GM19324 (cell line): ENCODE results near the gene LMAN1L.

ENCODE experiments used
- ATAC-seq: cut with Tn5 transposase; IDR thresholded peaks from one replicate; pipeline ENCODE4 v1.9.1; 2021; ENCODE audit warnings: mild to moderate bottlenecking, moderate library complexity; ENCODE audit not compliant: unreplicated experiment, low FRiP score

The LMAN1L gene

DNA sequence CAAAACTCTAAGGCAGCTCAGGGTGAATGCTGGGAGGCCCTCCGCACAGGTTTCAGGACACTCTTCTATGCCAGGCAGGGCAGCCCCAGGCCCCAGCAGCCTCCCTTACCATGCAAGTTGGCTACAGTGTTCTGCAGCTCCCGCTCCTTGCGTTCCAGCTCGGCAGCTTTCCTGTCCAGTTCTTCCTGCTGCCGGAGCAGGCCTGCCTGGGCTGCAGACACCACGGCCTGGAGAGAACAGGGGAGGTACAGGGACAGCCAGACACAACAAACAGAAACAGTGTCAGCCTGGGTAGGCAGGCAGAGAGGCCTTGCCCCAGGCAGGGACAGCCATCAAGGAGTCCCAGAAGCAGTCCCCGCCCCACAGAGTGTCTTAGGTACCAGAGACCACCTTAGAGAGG lies 39.3 kb downstream of the LMAN1L start:
- ATAC-seq, result no peak

- ATAC-seq, result no peak
Measured at GRCh38 chr15:74854453-74855022, 41.9 kb downstream of the LMAN1L start.

DNA sequence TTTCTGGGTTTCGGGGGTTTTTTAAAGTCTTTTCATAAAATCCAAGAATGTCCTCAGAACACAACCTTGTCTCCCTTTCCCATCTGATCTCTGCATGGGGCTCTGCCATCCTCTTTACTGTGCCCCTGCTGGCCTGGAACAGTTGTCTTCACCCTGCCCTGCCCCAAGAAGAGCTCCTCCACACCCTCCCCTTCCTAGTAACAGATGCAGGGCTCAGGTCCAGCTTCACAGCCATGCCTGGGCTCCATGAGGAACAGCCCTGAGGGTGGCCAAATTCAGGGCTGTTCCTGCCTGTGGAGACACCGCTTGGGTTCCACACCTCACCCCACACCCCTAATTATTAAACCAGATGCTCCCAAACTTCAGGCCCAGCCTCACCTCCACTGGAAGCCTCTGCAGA lies 43.2 kb downstream of the LMAN1L start:
- no peak for ATAC-seq

DNA sequence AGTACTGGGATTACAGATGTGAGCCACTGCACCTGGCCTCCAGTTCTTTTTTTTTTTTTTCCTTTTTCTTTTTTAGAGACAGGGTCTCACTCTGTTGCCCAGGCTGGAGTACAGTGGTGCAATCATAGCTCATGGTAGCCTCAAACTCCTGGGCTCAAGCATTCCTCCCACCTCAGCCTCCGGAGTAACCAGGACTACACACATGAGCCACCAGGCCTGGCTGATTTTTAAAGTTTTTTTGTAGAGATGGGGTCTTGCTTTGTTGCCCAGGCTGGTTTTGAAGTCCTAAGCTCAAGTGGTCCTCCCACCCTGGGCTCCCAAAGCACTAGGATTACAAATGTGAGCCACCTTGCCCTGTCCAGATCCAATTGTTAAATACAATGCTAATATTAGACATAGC lies 43.9 kb downstream of the LMAN1L start:
- ATAC-seq, result no peak

DNA sequence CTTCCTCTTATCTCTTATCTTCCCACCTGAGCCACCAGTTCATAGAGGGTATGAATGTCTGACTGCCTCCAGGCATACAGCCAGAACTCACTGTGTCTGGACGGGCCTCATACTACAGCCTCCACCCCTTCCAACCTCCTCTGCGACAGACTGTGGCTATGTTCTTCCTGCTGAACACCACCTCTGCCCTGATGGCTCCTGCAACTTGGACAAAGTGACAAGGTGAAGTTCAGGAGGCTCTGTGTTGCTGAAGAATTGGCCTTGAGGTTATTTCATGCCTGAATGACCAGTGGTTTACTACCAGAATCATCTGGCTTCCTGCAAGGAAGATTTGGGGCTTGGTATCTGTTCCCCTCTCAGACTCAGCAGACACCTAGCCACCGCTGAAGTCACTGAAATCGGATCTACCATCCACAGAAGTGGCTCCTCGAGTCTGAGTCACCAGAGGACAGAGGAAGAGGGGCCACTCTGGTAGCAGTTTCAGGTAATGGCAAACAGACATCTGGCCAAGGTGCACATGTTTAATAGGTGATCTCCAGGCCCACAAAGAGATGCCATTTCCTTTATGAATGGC lies 44.5 kb downstream of the LMAN1L start:
- ATAC-seq, result no peak

DNA sequence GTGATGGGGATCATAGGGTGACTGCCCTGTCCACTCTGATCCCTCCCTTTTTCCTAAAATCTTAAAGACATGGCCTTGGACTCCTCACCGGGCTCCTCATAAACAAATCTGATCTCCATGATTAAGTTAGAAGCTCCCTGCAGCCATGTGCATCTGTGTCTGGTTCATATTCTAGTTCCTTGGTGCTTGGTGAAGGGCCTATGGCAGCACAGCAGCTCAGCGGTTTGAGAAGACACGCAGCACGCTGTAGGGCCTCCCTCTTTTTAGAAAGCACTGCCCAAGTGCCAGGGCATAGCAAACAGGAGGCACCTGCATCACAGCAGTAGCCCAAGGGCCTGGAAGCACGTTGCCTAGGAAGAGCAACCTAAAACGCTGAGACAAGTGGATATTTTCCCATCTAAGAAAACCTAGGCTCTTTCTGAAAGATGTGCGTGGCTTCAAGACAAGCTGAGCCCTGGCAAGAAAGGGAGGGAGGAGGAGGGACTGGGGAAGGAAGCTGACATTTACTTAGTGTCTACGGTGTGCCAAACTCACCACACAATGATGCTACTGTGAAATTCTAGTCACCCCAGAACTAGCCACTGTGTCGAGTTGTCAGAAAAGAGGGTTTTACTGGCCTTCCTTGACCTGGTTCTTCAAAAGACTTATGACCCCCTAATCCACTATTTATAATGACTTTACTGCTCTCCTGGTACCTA lies 45.2 kb downstream of the LMAN1L start:
- no peak for ATAC-seq

GRCh38 chr15:74858369-74858740 lies 45.7 kb downstream of the LMAN1L start:
- no peak for ATAC-seq

DNA sequence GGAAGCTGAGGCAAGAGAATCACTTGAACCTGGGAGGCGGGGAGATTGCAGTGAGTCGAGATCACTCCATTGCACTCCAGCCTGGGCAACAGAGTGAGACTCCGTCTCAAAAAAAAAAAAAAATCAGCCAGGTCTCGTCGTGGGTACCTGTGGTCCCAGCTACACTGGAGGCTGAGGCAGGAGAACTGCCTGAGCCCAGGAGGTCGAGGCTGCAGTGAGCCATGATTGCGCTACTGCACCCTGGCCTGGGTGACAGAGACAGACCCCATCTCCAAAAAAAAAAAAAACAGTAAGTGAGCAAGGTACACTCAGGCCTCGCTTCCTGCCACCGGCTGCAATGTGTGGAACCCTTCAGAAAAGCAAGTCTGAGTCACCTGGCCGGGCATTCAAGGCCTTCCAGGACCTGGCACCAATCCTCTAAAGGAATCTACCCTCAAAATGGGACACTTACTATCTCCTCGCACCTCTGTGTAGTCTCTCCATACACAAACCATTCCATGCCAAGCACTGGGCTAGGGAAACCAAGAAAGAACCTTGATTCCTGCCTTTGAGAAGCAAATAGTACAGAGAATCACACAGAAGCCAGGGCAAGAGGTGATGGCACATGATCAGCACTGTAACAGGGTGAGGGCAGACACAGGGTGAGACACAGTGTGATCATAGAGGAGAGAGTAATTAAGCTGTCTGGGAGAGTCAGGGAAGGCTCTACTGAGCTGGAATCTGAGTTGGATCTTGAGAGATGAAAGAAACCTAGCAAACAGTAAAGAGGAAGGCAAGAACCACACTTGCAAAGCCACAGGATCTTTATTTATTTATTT lies 50.8 kb downstream of the LMAN1L start:
- ATAC-seq, result no peak

DNA sequence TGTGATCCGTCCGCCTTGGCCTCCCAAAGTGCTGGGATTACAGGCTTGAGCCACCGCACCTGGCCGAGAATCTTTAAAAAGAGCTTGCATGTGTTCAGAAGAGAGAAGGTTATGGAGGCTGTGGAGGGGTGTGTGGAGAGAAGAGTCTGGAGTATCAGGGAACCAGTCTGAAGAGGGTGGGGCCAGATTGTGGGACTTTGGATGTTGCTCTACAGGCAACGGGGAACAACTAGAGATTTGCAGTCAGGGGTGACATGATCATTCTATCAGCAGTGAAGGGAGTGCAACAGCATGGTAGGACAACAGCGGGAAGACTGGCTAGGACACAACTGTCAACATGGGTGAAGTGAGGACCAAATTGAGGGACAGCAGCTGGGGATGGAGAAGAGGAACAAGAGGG lies 51.7 kb downstream of the LMAN1L start:
- no peak for ATAC-seq

GRCh38 chr15:74865316-74865715 lies 52.7 kb downstream of the LMAN1L start:
- ATAC-seq, result no peak

- ATAC-seq, result no peak
Measured at GRCh38 chr15:74866090-74866489, 53.5 kb downstream of the LMAN1L start.

DNA sequence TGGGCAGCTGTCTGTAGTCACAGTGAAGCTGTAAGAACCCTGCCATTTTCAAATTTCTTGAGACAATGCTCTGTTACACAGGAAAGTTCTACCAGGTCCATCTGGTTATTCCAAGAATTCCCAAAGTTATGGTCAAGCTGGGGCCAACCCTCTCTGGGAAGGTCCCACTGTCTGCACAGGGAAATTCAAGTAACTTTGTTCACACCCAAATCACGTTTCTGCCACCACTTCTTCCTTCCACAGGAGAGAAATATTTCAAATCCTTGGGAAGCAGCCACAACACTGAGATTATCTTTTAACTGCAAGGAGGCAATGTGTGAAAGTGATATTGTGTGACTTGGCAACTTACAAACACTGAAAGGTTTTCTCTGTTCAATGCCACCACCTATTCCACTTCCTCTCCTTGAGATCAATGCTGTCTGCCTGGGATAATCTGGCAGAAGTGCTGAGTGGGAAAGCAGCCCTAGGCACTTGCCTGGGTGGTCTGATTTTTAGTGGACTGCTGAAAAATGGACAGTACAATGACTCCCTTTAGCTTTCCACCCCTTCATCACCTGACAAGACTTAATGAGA lies 54.9 kb downstream of the LMAN1L start:
- ATAC-seq, result no peak

GRCh38 chr15:74868059-74868458 lies 55.4 kb downstream of the LMAN1L start:
- no peak for ATAC-seq

DNA sequence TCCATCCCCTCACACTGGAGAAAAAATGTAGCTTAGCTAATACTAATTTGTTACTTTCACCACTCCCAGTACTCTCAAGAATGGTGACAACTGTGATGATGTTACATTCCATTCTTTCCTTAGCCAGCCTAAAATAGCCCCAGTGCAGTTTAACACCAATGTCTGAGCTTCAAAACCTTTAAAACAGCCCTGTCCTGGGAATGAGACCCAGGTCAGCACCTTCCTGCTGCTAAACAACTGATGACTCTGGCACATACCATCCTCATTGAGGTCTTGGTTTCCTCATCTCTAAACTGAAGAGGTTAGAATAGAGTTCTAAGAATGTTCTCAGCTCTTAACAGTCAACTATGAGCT lies 56.7 kb downstream of the LMAN1L start:
- no peak for ATAC-seq

- no peak for ATAC-seq
Measured at GRCh38 chr15:74869726-74870407, 57.2 kb downstream of the LMAN1L start.

DNA sequence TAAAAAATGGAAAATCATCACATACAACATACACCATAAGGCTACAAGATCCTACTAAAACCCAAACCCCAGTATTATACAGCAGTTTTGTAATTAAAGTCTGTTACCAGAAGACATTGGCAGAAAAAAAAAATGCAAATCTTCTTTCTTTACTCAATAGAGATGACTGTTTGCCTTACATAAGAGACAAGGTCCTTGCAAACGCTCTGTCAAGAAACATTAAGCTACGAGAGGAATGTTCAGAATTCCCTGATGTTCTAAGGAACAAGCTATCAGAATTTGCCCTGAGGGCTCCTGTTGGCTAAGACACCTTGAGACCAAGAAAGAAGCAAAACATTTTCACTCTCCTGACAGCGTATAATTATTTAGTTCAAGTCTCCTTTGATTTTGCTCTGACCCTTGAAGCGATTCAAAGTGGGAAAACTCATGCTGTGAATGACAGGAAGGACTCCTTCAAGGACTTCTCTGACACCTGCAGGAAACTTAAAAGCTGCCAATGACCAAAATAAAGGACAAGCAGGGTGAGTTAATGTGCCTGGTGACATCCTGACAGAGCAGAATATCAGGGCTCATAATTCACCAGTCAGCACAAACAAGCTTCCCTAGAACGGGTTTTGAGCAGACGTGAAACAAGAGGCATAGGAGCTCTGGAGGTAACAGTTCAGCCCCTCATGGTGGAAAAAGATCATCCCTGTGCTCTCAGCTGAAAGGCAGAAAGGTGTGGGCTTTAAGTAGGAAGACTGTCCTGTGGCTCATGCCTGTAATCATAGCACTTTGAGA lies 58.0 kb downstream of the LMAN1L start:
- ATAC-seq, result no peak

- no peak for ATAC-seq
Measured at GRCh38 chr15:74872702-74873035, 60.0 kb downstream of the LMAN1L start.

GRCh38 chr15:74873036-74873755 lies 60.6 kb downstream of the LMAN1L start, which contains the start of gene SCAMP2:
TSS of gene SCAMP2 (minus strand) at chr15:74873365. CDS start at chr15:74873255, 110 bp downstream.
- peak; percentile 87 for ATAC-seq

GRCh38 chr15:74873756-74874424 lies 61.3 kb downstream of the LMAN1L start:
- peak; percentile 5 for ATAC-seq
